DOHH2 (cell line): ENCODE data around the gene FHOD3.

Source experiments
- EZH2phosphoT487 ChIP-seq: fragments of 200-600 bp; sonication (generic); IDR thresholded peaks from 2 replicates; pipeline ENCODE4 v1.6.1; 2017; ENCODE audit warnings: borderline replicate concordance, mild to moderate bottlenecking, antibody characterized with exemption, low read length, moderate library complexity, mixed read lengths
- TF ChIP-seq, protein P1 (sequence below): fragments of 200-600 bp; sonication (generic); IDR thresholded peaks from one replicate; pipeline ENCODE4 v1.5.1; 2014; ENCODE audit warnings: antibody characterized with exemption, mild to moderate bottlenecking, low read depth, low read length; ENCODE audit not compliant: poor library complexity, severe bottlenecking

GRCh38 chr18:36602071-36602470 lies 304.6 kb downstream of the FHOD3 start:
- TF ChIP-seq, protein P1, sequence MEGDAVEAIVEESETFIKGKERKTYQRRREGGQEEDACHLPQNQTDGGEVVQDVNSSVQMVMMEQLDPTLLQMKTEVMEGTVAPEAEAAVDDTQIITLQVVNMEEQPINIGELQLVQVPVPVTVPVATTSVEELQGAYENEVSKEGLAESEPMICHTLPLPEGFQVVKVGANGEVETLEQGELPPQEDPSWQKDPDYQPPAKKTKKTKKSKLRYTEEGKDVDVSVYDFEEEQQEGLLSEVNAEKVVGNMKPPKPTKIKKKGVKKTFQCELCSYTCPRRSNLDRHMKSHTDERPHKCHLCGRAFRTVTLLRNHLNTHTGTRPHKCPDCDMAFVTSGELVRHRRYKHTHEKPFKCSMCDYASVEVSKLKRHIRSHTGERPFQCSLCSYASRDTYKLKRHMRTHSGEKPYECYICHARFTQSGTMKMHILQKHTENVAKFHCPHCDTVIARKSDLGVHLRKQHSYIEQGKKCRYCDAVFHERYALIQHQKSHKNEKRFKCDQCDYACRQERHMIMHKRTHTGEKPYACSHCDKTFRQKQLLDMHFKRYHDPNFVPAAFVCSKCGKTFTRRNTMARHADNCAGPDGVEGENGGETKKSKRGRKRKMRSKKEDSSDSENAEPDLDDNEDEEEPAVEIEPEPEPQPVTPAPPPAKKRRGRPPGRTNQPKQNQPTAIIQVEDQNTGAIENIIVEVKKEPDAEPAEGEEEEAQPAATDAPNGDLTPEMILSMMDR, result no peak
- no peak for TF ChIP-seq EZH2phosphoT487
